Measurements from ENCODE around the gene TMEM151A. TPM values are rescaled to one million over a fixed set of nuclear protein-coding genes. Genes with fewer than 3 reads are reported as not detected.

TMEM151A gene
- total and polyA plus RNA-seq, 4 donors, result 0.05 to 0.13 TPM; not detected in 2

DNA sequence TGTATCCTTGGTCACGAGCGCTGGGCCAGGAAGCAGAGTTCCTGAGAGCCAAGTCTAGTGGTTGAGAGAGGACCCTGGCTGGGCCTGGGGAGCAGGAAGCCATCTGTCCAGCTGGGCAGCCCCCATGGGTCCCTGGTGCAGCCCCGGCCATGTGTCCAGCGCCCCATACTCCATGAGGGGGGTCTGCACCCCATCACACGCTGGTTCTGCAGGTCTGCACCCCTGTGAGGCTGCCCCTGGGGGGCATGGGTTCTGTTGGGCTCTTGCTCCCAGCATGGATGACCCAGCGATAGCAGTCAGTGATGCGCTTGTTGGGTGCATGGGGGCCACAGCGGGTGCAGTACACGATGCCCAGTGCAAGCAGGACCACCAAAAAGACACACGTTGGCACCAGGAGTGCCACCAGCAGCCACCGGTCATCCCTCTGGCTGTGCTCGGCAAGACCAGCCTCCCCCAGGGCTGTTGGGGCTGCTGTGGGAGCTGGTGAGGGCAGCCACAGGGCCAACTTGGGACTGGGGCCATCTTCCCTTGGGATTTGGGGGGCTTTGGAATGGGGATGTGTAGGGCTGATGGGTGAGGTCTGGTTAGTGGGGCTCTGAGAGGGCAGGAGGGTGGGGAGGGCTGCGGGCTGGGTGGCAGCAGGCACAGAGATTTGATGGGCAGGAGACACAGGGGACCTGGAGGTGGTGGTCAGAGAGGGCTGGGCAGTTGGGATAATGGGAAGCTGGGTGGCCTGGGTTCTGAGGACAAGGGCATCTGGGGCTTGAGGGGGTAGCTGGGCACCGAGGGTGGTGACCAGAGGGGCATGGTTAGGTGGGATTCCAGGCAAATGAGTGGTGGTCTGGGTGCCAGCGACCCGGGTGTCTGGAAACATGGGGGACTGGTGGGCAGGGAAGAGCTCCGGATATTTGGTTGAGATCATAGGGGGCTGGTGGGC, 23.1 kb downstream of the TMEM151A start:
- TF ChIP-seq HNF4G (IDR thresholded peaks at IDR 0.05) (no peak), RAD21 (IDR thresholded peaks at IDR 0.05) (no peak), EGR1 (IDR thresholded peaks at IDR 0.05; ENCODE audit: low read depth in 2 of 2) (no peak), NR2F2 (IDR thresholded peaks at IDR 0.05) (no peak), SP1 (IDR thresholded peaks at IDR 0.05) (no peak), FOXA2 (IDR thresholded peaks at IDR 0.05) (no peak), RXRA (IDR thresholded peaks at IDR 0.05) (no peak), HNF4A (conservative IDR thresholded peaks at IDR 0.05) (no peak), YY1 (IDR thresholded peaks at IDR 0.05) (no peak), TAF1 (conservative IDR thresholded peaks at IDR 0.05) (no peak), JUND (IDR thresholded peaks at IDR 0.05) (no peak), FOXA1 (IDR thresholded peaks at IDR 0.05) (no peak)
- TF ChIP-seq, protein P1, sequence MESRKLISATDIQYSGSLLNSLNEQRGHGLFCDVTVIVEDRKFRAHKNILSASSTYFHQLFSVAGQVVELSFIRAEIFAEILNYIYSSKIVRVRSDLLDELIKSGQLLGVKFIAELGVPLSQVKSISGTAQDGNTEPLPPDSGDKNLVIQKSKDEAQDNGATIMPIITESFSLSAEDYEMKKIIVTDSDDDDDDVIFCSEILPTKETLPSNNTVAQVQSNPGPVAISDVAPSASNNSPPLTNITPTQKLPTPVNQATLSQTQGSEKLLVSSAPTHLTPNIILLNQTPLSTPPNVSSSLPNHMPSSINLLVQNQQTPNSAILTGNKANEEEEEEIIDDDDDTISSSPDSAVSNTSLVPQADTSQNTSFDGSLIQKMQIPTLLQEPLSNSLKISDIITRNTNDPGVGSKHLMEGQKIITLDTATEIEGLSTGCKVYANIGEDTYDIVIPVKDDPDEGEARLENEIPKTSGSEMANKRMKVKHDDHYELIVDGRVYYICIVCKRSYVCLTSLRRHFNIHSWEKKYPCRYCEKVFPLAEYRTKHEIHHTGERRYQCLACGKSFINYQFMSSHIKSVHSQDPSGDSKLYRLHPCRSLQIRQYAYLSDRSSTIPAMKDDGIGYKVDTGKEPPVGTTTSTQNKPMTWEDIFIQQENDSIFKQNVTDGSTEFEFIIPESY (IDR thresholded peaks at IDR 0.05), result no peak
- TF ChIP-seq, protein P2, sequence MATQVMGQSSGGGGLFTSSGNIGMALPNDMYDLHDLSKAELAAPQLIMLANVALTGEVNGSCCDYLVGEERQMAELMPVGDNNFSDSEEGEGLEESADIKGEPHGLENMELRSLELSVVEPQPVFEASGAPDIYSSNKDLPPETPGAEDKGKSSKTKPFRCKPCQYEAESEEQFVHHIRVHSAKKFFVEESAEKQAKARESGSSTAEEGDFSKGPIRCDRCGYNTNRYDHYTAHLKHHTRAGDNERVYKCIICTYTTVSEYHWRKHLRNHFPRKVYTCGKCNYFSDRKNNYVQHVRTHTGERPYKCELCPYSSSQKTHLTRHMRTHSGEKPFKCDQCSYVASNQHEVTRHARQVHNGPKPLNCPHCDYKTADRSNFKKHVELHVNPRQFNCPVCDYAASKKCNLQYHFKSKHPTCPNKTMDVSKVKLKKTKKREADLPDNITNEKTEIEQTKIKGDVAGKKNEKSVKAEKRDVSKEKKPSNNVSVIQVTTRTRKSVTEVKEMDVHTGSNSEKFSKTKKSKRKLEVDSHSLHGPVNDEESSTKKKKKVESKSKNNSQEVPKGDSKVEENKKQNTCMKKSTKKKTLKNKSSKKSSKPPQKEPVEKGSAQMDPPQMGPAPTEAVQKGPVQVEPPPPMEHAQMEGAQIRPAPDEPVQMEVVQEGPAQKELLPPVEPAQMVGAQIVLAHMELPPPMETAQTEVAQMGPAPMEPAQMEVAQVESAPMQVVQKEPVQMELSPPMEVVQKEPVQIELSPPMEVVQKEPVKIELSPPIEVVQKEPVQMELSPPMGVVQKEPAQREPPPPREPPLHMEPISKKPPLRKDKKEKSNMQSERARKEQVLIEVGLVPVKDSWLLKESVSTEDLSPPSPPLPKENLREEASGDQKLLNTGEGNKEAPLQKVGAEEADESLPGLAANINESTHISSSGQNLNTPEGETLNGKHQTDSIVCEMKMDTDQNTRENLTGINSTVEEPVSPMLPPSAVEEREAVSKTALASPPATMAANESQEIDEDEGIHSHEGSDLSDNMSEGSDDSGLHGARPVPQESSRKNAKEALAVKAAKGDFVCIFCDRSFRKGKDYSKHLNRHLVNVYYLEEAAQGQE (IDR thresholded peaks at IDR 0.05), result no peak
- TF ChIP-seq, protein P3, sequence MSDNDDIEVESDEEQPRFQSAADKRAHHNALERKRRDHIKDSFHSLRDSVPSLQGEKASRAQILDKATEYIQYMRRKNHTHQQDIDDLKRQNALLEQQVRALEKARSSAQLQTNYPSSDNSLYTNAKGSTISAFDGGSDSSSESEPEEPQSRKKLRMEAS (IDR thresholded peaks at IDR 0.05), result no peak
- TF ChIP-seq, protein P4, sequence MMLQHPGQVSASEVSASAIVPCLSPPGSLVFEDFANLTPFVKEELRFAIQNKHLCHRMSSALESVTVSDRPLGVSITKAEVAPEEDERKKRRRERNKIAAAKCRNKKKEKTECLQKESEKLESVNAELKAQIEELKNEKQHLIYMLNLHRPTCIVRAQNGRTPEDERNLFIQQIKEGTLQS (IDR thresholded peaks at IDR 0.05), result no peak
- 90% methylated on average over 17 of the region's 17 CpGs for WGBS
- no peak overlapping the region for H3K27ac ChIP-seq (ENCODE audit: low read depth in 1 of 2, low read length in 2 of 2)
- H3K9me3 ChIP-seq (ENCODE audit: control insufficient read depth in 4 of 4, low read length in 3 of 4), result no peaks in the 10 kb centered on the region
- H3K4me3 ChIP-seq (ENCODE audit: low read depth in 1 of 3, low read length in 3 of 3), result no peak overlapping the region
- peaks cover 7 to 24% (median 13%) of the 10 kb centered on the region in 4 donors for H3K4me1 ChIP-seq (ENCODE audit: control insufficient read depth in 4 of 4, insufficient read depth in 4 of 4, low read length in 3 of 4)
- H3K9ac ChIP-seq (ENCODE audit: low read depth in 1 of 2, low read length in 2 of 2), result no peak overlapping the region
- DNase-seq (ENCODE audit: low spot score), result no peak
- H3K36me3 ChIP-seq (ENCODE audit: control insufficient read depth in 4 of 4, insufficient read depth in 3 of 4, low read depth in 1 of 4, low read length in 3 of 4), result no peaks in the 10 kb centered on the region
- no peaks in the 10 kb centered on the region for H3K27me3 ChIP-seq (ENCODE audit: control insufficient read depth in 4 of 4, insufficient read depth in 4 of 4, low read length in 3 of 4)

DNA sequence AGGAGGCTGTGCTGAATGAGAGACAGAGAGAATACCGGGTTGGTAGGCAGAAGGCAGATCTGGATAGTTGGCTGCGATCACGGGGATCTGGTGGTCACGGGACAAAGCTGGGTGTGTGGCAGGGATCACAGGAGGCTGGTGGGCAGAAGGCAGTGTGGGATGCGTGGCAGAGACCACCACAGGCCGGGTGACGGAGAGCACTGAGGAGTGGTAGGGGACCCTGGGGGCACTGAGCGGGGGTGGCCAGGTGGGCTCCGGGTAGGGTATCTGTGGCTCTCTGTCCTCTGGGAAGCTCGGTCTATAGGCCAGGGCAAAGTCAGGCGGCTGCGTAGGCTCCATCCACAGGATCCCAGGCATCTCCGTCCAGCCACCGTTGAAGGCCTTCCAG, 23.8 kb downstream of the TMEM151A start:
- H3K27ac ChIP-seq (ENCODE audit: low read depth in 1 of 2, low read length in 2 of 2), result no peak overlapping the region
- no peaks in the 10 kb centered on the region for H3K27me3 ChIP-seq (ENCODE audit: control insufficient read depth in 4 of 4, insufficient read depth in 4 of 4, low read length in 3 of 4)
- no peak overlapping the region for H3K4me3 ChIP-seq (ENCODE audit: low read depth in 1 of 3, low read length in 3 of 3)
- H3K36me3 ChIP-seq (ENCODE audit: control insufficient read depth in 4 of 4, insufficient read depth in 3 of 4, low read depth in 1 of 4, low read length in 3 of 4), result no peaks in the 10 kb centered on the region
- H3K4me1 ChIP-seq (ENCODE audit: control insufficient read depth in 4 of 4, insufficient read depth in 4 of 4, low read length in 3 of 4), result peaks cover 7 to 24% (median 13%) of the 10 kb centered on the region in 4 donors
- no peak for DNase-seq (ENCODE audit: low spot score)
- no peaks in the 10 kb centered on the region for H3K9me3 ChIP-seq (ENCODE audit: control insufficient read depth in 4 of 4, low read length in 3 of 4)
- WGBS, result 94% methylated on average over 14 of the region's 14 CpGs
- H3K9ac ChIP-seq (ENCODE audit: low read depth in 1 of 2, low read length in 2 of 2), result no peak overlapping the region
- TF ChIP-seq, protein P3 (IDR thresholded peaks at IDR 0.05), result no peak
- no peak for TF ChIP-seq RAD21 (IDR thresholded peaks at IDR 0.05)
- no peak for TF ChIP-seq EGR1 (IDR thresholded peaks at IDR 0.05; ENCODE audit: low read depth in 2 of 2)
- TF ChIP-seq FOXA1 (IDR thresholded peaks at IDR 0.05), result no peak
- no peak for TF ChIP-seq JUND (IDR thresholded peaks at IDR 0.05)
- TF ChIP-seq, protein P5, sequence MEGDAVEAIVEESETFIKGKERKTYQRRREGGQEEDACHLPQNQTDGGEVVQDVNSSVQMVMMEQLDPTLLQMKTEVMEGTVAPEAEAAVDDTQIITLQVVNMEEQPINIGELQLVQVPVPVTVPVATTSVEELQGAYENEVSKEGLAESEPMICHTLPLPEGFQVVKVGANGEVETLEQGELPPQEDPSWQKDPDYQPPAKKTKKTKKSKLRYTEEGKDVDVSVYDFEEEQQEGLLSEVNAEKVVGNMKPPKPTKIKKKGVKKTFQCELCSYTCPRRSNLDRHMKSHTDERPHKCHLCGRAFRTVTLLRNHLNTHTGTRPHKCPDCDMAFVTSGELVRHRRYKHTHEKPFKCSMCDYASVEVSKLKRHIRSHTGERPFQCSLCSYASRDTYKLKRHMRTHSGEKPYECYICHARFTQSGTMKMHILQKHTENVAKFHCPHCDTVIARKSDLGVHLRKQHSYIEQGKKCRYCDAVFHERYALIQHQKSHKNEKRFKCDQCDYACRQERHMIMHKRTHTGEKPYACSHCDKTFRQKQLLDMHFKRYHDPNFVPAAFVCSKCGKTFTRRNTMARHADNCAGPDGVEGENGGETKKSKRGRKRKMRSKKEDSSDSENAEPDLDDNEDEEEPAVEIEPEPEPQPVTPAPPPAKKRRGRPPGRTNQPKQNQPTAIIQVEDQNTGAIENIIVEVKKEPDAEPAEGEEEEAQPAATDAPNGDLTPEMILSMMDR (IDR thresholded peaks at IDR 0.05; ENCODE audit: low read depth, low read length, missing input control), result no peak
- no peak for TF ChIP-seq HNF4A (conservative IDR thresholded peaks at IDR 0.05)
- TF ChIP-seq, protein P2 (IDR thresholded peaks at IDR 0.05), result no peak
- no peak for TF ChIP-seq YY1 (IDR thresholded peaks at IDR 0.05)
- no peak for TF ChIP-seq SP1 (IDR thresholded peaks at IDR 0.05)
- no peak for TF ChIP-seq GABPA (IDR thresholded peaks at IDR 0.05 in 1 of 2, conservative IDR thresholded peaks at IDR 0.05 in 1 of 2)
- no peak for TF ChIP-seq RXRA (IDR thresholded peaks at IDR 0.05)
- TF ChIP-seq NR2F2 (IDR thresholded peaks at IDR 0.05), result no peak

All from liver (tissue), 9 donors.